C1 segment of cervical spinal cord (tissue), 14 donors: ENCODE data around the gene HS2ST1.
A peak's percentile ranks its signal among the peaks of the same experiment; 100 is the strongest.
"Not testable (repeated sequence)": the region's sequence is repeated elsewhere in the genome, so short reads cannot be mapped to it uniquely, and the experiment has no call there.

ENCODE experiments used
- DNase-seq, 14 donors: peaks; one replicate each; lab custom pipeline; 2025; lab: John Stamatoyannopoulos, UW

Gene HS2ST1

GRCh38 chr1:86914601-86914997 is at the start of gene HS2ST1:
TSS of gene HS2ST1 (plus strand) at chr1:86914635.
- no peak for DNase-seq

GRCh38 chr1:86865973-86866637 is 48.3 kb upstream of the HS2ST1 start:
- no peak for DNase-seq

DNA sequence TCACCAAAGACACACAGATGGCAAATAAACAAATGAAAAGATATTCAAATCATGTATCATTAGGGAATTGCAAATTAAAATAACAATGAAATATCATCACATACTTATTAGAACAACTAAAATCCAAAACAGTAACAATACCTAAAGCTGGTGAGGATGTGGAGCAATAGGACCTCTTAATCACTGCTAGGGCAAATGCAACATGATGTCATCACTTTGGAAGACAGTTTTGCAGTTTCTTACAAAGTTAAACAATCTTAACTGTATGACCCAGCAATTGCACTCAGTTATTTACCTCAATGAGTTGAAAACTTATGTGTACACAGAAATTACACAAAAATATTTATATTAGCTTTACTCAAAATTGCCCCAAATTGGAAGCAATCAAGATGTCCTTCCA is 47.8 kb upstream of the HS2ST1 start:
- no peak for DNase-seq

- not testable (repeated sequence) for DNase-seq
Observed at GRCh38 chr1:86867278-86867677, 47.2 kb upstream of the HS2ST1 start.

DNA sequence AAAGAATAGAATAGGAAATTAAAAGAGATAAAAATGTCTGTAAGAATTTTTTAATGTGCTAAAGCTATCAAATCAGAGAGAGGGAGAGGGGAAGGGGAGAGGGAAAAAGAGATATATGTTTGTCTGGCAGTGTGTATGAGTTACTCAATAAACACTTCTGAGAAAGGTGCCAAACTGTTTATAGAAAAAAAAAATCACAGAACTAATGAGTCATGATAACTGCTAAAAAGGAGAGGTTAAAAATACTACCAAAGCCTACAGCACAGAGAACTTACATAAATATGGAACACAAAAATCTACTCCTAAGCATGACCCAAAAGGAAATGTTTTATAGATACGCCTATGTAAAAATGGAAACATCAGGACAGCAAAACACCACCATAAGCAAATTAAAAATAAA is 46.0 kb upstream of the HS2ST1 start:
- DNase-seq = no peak

DNA sequence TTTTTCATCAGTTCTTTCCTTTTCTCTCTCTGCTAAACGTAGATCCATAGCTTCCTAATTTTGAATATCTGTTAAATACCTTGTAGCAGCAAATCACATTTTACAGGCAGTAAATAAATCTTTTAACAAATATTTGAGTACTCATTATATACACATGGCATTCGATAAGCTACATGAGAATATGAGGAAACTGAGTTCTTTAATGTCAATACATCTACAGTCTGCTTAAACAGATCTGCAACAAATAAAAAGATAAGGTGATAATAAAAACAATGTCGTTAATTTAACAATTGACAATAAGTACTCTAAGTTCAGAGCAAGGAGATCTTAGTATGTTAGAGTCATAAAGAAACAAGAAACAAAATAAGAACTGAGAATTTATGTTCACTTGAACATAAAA is 43.4 kb upstream of the HS2ST1 start:
- DNase-seq = no peak

- DNase-seq = no peak
Observed at GRCh38 chr1:86872086-86872485, 42.3 kb upstream of the HS2ST1 start.

GRCh38 chr1:86875722-86876121 is 38.7 kb upstream of the HS2ST1 start:
- no peak for DNase-seq

GRCh38 chr1:86887479-86888162 is 26.8 kb upstream of the HS2ST1 start:
- no peak for DNase-seq

- no peak for DNase-seq
Observed at GRCh38 chr1:86888327-86888726, 26.1 kb upstream of the HS2ST1 start.

DNA sequence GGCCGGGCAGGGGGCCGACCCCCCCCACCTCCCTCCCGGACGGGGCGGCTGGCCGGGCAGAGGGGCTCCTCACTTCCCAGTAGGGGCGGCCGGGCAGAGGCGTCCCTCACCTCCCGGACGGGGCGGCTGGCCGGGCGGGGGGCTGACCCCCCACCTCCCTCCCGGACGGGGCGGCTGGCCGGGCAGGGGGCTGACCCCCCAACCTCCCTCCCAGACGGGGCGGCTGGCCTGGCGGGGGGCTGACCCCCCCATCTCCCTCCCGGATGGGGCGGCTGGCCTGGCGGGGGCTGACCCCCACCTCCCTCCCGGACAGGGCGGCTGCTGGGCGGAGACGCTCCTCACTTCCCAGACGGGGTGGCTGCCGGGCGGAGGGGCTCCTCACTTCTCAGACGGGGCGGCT is 15.0 kb upstream of the HS2ST1 start:
- DNase-seq = not testable (repeated sequence)

- no peak for DNase-seq
Observed at GRCh38 chr1:86905875-86906274, 8.6 kb upstream of the HS2ST1 start.

DNA sequence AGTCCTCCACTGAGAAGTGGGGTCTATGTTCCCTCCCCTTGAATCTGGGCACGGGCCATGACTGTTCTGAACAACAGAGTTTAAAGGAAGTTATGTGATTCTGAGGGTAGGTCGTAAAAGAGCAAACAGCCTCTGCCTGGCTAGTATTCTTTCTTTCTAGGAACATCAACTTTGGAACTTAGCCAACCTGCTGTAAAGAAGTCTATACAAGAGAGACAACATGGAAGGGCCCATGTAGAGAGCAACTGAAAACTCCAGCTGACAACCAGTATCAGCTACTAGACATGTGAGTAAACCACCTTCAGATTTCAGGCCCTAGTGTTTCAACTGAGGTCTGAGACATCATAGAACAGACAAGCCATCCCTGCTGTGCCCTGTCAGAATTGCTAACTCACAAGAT is 8.0 kb upstream of the HS2ST1 start:
- DNase-seq = no peak

DNA sequence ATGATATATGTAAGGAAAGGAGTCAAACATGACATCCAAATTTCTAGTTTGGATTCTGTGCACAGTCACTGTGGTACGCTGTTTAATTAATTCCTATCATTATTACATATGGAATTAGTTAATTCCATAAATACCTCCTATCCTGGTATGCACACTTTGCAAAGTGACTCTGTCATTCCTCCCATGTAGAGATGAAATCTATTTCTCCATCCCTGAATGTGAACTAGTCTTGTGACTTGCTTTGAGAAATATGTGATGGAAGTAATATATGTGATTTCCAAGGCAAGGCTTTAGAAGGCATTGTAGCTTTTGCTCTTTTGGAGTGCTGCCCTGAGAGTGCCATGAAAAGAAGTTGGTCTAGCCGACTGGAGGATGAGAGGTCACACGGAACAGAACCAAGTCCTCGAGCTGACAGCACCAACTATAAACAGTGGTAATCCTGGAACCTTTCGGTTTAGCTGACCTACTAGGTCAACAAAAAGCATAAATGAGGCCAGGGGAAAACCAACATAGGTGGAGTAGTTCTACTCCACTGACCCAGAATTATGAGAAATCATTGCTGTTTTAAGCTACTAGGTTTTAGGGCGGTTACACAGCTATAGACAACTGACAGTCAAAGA is 2.0 kb upstream of the HS2ST1 start:
- DNase-seq = no peak

DNA sequence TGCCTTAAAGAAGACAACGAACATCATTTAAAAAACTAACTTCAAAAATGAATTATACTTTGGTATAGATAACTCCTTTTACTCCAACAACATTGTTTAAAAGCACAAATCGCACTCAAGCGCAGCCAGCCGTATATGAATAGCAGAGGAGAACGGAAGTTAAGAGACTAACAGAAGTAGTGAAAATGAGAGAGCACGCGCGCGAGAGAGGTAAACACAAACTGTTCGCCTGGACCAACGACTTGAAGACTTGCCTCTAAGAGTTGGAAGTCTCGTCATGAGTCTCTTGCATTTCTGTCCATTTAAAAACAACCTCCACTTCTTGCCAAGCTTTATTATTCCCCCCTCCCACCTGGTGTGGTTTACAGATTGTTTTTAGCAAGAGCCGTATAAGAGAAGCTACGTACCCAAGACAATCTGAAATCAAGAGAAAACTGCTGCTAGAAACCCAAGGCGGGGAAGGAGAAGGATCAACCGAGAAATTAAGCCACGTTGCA is 988 bp upstream of the HS2ST1 start:
- peak in 3 of 14 donors; percentile 7 to 38 (median 18) for DNase-seq

DNA sequence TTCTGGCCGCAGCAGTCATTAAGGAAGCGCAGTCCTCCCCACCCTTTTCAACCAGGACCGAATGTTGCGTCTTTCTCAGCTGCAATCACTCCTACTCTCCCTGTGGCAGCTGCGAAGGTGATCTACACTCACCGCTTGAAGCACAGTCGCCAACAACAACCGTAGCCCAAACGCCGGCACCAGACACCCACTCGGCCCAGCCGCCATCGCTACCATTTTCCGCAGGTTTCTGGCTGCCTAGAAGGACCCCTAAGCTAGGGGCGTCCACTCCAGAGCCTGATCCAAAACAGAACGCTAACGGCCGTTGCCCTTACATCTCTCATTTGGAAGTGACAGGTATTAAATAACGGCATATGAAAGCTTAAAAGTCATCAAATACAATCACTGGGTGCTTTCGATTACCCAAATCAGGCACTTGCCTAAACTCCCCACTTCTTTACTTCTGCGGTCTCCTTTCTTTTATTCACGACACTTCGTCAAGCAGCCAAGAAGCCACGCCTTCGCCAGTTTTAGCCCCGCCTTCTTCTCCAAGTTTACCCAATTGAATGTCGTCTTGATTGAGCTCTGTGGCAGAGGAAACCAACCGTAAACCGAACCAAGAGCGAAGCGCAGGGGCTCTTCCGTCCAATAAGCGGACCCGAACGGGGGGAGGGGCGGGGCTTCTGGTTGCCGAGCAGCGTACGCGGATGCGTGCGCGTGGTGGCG is 387 bp upstream of the HS2ST1 start, which contains the start of gene SELENOF:
Gene SELENOF (minus strand): TSS at position 231 of the 705 bp plus-strand sequence. CDS start 15 bp downstream, at position 216.
- DNase-seq = peak; percentile 55 to 99 (median 96)

GRCh38 chr1:86914998-86915736 is 732 bp downstream of the HS2ST1 start:
- peak in 13 of 14 donors; percentile 30 to 86 (median 71) for DNase-seq

DNA sequence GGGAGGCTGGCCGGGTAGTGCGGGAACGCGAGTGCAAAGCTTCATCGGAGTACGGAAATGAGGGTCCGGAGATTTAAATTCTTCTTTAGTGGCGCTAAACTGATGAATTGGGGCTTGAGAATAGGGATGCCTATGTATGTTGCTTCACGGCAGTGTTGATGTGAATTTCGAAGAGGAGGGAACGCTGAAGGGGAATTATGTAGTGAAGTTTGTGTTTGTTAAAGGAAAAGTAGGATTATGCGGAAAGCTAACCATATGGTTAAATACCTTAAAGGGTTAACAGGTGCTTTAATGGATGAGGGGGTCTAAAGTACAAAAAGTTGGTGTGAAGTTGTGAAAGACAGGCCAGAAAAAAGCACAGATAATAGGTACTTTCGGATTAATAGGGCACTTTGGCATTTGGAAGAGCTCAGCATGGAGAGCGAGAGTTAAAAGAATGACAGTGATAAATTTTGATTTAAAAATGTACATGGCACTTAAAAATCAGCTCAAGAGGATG is 1.4 kb downstream of the HS2ST1 start:
- DNase-seq = no peak

- DNase-seq = no peak
Observed at GRCh38 chr1:86916752-86917151, 2.3 kb downstream of the HS2ST1 start.

DNA sequence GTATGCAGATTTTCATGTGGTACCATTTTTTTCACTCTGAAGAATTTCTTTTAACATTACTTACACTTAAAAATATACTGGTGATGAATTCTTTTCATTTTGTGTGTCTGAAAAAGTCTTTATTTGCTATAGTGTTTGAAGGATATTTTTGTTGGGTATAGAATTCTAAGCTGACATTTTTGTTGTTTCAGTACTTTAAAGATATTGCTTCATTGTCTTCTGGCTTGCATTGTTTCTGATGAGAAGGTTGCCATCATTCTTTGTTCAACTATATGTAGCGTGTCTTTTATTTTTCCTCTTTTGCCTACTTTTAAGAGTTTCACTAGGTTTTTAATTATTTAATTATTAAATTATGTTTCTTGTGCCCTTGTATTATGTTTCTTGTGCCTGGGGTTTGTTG is 8.0 kb downstream of the HS2ST1 start:
- DNase-seq = no peak

DNA sequence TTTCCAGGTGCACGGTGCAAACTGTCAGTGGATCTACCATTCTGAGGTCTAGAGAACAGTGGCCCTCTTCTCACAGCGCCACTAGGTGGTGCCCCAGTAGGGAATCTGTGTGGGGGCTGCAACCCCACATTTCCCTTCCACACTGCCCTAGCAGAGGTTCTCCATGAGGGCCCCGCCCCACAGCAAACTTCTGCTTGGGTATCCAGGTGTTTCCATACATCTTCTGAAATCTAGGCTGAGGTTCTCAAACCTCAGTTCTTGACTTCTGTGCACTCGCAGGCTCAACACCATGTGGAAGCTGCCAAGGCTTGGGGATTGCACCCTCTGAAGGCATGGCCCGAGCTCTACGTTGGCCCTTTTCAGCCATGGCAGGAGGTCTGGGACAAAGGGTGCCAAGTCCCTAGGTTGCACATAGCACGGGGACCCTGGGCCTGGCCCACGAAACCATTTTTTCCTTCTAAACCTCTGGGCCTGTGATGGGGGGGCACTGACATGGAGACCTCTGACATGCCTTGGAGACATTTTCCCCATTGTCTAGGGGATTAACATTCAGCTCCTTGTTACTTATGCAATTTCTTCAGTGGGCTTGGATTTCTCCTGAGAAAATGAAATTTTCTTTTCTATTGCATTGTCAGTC is 10.0 kb downstream of the HS2ST1 start:
- no peak for DNase-seq
